ENCODE measurements around the gene HCFC2.

Gene HCFC2

GRCh38 chr12:104042580-104042979, 21.8 kb upstream of the HCFC2 start:
- no peak overlapping the region for H3K4me3 ChIP-seq (ENCODE audit: low read depth, low read length)
- no peak for TF ChIP-seq CTCF (conservative IDR thresholded peaks at IDR 0.05; ENCODE audit: low read depth, low read length)
- no peak for DNase-seq (ENCODE audit: low read depth)

GRCh38 chr12:104044158-104044557, 20.2 kb upstream of the HCFC2 start:
- no peak for TF ChIP-seq CTCF (conservative IDR thresholded peaks at IDR 0.05; ENCODE audit: low read depth, low read length)
- DNase-seq (ENCODE audit: low read depth) = no peak
- no peak overlapping the region for H3K4me3 ChIP-seq (ENCODE audit: low read depth, low read length)

GRCh38 chr12:104046306-104046705, 18.0 kb upstream of the HCFC2 start:
- TF ChIP-seq CTCF (conservative IDR thresholded peaks at IDR 0.05; ENCODE audit: low read depth, low read length) = no peak
- H3K4me3 ChIP-seq (ENCODE audit: low read depth, low read length) = no peak overlapping the region
- DNase-seq (ENCODE audit: low read depth) = no peak

GRCh38 chr12:104048162-104048561, 16.2 kb upstream of the HCFC2 start:
- no peak for DNase-seq (ENCODE audit: low read depth)
- no peak overlapping the region for H3K4me3 ChIP-seq (ENCODE audit: low read depth, low read length)
- no peak for TF ChIP-seq CTCF (conservative IDR thresholded peaks at IDR 0.05; ENCODE audit: low read depth, low read length)

GRCh38 chr12:104048811-104049210, 15.5 kb upstream of the HCFC2 start:
- peak; percentile 30 for DNase-seq (ENCODE audit: low read depth)
- TF ChIP-seq CTCF (conservative IDR thresholded peaks at IDR 0.05; ENCODE audit: low read depth, low read length) = no peak
- peak overlapping the region; percentile 67 for H3K4me3 ChIP-seq (ENCODE audit: low read depth, low read length)

- peak overlapping the region; percentile 67 for H3K4me3 ChIP-seq (ENCODE audit: low read depth, low read length)
- no peak for TF ChIP-seq CTCF (conservative IDR thresholded peaks at IDR 0.05; ENCODE audit: low read depth, low read length)
- DNase-seq (ENCODE audit: low read depth) = peak; percentile 67
Measured at GRCh38 chr12:104049278-104049902, 14.9 kb upstream of the HCFC2 start.

GRCh38 chr12:104049903-104050356, 14.4 kb upstream of the HCFC2 start, which contains the start of gene GLT8D2:
GLT8D2 (minus strand) TSS chr12:104050187; CDS start chr12:104019648, 30,539 bp downstream.
- H3K4me3 ChIP-seq (ENCODE audit: low read depth, low read length) = peak within 1 kb of the TSS; percentile 67
- no peak for TF ChIP-seq CTCF (conservative IDR thresholded peaks at IDR 0.05; ENCODE audit: low read depth, low read length)
- peak; percentile 83 for DNase-seq (ENCODE audit: low read depth)
